Cerebellar cortex (tissue), 1 donor: ENCODE results near the gene POLE.
"Not testable (repeated sequence)": the region's sequence is repeated elsewhere in the genome, so short reads cannot be mapped to it uniquely, and the experiment has no call there.

ENCODE experiments used
- DNase-seq: peaks from one replicate; pipeline ENCODE4 v3.0.0-alpha.2; 2015; ENCODE audit warnings: low spot score

The POLE gene

DNA sequence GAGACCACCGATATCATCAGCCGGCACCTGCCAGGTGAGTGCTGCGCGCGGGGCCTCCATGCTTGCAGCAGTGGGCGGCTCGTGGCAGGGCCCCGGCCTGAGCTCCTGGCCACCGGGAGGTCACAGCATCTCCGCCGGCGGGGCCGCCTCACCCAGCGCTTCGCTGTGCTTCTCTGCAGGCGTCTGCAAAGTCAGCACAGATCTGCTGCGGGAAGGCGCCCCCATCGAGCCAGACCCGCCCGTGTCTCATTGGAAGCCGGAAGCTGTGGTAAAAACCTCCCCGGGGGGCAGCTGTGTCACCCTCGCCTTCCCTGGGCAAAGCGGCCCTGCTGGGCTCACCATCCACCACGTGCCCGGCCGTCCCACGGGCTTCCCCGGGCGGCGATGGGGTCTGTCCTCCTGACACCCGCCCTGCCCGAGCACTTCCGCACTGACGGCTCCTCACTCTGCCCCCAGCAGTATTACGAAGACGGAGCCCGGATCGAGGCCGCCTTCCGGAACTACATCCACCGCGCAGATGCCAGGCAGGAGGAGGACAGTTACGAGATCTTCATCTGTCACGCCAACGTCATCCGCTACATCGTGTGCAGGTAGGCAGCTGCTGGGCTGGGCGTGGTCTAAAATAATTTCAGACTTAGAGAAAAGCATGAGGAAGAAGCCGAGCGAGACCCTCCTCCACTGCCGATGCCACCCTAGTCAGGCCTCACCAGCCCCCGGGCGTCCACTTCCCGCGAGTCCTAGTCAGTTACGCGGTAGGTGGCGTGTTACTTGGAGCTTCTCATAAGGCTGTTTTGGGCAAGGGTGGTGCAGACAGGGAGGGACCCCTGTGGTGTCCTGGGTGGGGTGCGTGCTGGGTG is 30.6 kb upstream of the POLE start:
- DNase-seq: no peak

DNA sequence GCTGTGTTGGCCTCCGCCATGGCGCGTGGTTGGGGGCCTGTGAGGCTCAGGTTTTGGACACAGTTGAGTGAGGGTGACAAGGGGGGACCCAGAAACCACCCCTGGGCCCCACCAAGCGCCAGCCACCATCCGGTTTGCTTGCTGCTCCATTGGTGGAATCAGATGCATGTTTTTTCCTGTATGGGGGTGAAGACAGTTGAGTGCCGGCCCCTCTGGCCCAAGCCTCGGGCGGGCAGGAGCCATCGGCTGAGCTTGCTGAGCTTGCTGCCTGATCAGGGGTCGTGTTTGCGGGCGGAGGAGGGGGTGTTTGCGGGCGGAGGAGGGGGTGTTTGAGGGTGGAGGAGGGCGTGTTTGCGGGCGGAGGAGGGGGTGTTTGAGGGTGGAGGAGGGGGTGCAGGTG is 29.9 kb upstream of the POLE start:
- no peak for DNase-seq

DNA sequence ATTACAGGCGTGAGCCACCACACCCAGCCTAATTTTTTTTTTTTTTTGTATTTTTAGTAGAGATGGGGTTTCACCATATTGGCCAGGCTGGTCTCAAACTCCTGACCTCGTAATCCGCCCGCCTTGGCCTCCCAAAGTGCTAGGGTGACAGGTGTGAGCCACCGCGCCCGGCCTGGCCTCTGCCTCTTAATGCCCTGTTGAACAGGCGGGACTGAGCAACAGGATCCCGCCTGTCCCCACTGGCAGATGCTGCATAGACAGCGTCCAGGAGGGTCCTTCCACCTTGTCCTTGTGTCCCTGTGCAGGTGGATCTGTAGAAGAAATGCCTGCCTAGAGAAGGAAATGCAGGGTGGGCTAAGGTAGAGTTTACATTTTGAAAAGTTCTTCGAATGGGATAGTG is 29.2 kb upstream of the POLE start:
- DNase-seq: no peak

DNA sequence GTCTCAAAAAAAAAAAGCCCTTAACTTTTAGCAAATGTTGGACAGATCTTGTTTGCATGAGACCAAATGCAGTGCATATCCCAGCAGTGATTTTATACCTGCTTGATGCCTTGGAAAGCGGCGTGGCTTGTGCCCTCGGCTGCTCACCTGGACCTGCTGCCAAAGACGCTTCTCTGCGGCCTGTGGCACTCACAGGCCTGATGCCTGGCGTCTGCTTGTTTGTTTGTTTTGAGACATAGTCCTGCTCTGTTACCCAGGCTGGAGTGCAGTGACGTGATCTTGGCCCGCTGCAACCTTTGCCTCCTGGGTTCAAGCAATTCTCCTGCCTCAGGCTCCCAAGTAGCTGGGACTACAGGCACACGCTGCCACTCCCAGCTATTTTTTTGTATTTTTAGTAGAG is 28.7 kb upstream of the POLE start:
- no peak for DNase-seq

DNA sequence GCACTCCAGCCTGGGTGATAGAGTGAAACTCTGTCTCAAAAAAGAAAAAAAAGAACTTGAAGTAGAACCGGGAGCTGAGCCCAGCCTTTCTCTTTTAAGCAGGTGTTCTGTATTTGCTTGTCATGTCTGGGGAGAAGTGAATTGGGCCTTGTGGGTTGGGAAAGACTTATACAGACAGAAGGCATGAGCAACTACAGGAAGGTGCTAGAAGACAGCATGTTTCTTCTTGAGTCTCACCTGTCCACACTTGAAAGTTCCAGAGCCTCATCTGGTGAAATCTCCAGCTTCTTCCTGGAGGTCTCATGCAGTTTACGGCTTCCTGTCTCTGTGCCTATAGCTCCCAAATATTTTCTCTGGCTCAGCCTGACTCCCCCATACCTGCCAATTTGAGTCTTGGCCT is 26.0 kb upstream of the POLE start:
- no peak for DNase-seq

DNA sequence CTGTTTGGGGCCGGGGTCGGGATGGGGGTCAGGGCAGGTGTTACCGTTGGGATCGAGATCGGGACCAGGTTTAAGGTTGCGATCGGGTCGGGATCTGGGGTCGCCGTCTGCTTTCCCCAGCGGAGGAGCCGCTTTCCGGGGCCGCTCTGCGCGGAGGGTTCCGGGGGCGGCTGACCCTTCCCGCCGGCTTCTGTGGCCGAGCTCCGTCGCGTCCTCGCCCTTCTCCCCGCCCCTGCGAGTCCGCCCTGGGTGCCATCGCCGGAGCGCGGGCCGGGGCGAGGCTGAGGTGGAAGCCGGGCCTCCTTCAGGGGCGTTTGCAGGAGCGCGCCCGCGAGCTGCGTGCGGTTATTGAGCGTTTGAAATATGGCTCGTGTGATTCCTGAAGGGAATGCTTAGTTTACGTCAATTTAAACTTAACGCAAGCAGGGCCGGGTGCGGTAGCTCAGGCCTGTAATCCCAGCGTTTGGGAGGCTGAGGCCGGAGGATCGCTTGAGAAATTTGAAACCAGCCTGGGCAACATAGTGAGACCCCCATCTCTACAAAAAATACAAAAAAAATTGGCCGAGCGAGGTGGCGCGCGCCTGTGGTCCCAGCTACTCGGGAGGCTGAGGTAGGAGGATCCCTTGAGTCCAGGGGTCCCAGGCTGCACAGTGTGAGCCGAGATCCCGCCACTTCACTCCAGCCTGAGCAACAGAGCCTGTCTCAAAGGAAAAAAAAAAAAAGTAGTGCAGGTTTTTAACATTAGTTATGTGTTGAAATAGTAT is 24.1 kb upstream of the POLE start:
- no peak for DNase-seq

DNA sequence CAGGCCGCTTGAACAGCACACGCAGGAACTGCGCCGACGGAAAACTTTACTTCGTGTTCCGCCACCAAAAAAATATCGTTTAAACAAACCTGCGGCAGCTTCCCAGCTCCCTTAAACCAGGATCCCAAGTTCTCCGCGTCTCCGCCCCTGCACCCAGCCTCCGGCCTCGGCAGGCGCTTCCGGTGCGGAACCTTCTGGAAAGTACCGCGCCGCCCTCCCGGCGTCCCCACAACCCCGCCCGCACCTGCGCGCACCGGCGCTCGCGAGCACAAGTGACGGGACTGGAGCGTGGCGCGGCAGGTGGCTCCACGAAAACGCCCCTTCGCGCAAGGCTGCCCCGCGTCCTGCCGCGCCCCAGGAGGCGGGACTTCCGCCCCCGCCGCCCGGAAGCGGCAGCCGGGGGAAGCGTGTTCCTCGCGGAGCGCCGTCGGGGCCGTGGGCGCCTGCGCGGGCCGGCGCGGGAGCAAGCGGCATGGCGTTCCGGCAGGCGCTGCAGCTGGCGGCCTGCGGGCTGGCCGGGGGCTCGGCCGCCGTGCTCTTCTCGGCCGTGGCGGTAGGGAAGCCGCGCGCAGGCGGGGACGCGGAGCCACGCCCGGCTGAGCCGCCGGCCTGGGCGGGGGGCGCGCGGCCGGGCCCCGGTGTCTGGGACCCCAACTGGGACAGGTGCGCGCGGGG is 23.4 kb upstream of the POLE start, which contains the start of gene PGAM5:
PGAM5 (plus strand) TSS at position 438 of the 675 bp plus-strand sequence; CDS start at position 473, 35 bp downstream.
- peak; percentile 81 for DNase-seq

DNA sequence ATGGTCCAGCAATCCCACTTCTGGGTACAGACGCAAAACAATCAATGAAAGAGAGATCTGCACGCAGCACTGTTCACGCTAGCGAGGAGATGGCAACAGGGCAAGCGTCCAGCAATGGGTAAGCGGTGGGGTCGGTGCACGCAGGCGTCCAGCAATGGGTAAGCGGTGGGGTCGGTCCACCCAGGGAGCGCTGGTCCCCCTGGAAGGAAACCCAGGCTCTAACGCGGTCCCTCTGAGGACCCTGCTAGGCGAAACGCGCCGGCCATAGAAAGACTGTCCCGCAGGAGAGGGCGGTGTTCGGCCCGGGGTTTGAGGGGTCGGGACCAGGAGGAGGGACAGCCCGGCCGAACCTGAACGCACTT is 22.9 kb upstream of the POLE start:
- DNase-seq: peak; percentile 20

DNA sequence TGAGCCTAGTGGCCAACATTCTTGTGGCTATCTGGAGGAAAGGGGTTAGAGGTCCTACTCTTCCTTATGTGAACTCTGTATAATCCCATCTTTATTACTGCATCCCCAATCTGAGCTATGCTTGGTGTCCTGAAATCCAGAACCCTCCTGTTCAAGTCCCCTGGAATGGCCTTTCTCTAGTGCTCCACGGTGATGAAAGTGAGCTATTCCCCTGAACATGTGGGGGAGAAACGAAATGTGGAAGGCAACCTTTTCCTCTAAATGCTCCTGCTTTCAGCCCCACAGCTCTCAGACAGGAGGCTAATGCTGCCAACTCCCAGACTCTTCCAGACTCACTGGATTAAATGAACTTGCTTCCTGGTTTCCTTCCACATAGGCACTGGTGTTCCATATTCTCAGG is 21.0 kb upstream of the POLE start:
- no peak for DNase-seq

DNA sequence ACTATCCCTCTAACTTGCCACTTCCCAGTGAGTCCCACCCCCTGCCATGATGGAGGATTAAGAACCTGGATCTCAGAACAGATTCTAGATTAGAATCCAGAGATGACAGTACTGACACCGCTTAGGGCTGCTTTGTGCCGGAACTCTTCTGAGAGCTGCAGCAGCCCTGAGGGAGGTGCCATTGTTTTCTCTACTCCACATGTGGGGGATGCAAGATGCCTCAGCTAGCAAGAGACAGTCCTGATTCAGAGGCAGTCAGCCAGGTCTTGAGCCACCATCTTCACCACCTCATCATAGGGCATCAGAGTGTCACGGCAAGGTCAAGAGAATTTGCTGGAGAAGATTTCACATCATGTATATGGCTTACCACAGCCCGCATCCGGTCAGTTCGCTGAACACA is 20.1 kb upstream of the POLE start:
- DNase-seq: no peak

DNA sequence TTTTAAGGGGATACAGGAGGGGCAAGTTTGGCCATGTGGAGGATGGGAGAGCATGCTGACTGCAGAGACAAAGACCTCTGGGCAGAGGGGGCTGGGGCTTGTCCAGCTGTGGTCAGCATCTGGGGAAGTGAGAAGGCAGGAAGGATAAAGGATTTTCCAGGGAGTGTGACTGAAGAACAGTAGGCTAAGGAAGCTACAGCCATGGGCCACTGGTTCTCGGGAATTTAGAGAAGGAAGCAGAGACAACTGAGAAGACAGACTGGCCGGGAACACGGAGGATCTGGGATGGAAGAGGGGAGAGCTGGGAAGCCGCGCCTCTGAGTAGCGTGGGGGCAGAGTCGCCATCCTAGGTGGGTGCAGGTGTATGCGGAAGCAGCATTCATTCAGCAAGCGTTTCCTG is 16.5 kb upstream of the POLE start:
- no peak for DNase-seq

DNA sequence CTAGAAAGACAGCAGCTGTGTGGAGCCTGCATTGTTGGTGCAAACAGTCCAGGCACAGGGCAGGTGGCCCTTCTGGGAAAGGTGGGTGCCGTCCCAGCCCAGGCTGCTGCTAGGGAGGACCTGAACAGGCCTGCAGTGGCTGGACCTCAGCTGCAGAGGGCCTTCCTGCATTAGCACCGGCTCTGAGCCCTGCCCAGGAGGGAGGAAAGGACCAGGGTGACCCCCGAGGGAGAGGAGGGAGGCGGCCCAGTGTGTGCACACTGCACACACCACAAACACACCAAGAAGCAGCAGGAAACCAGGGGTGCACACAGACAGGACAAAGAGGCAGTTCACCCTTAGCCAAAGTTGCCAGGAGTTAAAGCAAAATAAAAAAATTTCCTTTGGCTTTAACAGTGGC is 15.5 kb upstream of the POLE start:
- no peak for DNase-seq

DNA sequence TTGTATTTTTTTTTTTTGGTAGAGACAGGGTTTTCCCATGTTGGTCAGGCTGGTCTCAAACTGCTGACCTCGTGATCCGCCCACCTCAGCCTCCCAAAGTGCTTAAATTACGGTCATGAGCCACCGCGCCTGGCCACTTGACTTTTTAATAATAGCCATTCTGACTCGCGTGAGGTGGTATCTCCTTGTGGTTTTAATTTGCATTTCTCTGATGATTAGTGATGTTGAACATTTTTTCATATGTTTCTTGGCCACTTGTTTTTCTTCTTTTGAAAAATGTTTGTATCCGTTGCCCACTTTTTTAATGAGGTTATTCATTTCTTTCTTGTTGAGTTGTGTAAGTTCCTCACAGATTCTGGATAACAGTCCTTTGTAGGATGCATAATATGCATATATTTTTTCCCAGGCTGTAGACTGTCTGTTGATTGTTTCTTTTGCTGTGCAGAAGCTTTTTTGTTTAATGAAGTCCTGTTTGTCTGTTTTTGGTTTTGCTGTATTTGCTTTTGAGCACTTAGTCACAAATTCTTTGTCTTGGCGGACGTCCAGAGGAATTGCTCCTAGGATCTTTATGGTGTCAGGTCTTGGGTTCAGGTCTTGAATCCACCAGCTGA is 13.2 kb upstream of the POLE start:
- no peak for DNase-seq

DNA sequence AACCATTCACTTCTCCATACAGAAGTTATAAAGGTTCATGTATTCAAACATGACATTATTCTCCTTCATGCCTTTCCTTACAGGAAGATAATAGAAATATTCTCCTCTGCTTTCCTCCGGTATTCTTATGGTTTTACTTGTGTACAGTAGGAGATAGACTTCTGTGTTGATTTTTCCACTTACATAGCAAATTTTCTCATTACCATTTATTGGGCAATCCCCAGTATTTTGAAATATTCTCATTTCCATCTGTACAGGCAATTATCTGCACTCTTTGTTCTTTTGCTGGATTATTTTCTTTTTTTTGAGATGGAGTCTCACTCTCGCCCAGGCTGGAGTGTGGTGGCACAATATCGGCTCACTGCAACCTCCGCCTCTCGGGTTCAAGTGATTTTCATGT is 11.2 kb upstream of the POLE start:
- no peak for DNase-seq

DNA sequence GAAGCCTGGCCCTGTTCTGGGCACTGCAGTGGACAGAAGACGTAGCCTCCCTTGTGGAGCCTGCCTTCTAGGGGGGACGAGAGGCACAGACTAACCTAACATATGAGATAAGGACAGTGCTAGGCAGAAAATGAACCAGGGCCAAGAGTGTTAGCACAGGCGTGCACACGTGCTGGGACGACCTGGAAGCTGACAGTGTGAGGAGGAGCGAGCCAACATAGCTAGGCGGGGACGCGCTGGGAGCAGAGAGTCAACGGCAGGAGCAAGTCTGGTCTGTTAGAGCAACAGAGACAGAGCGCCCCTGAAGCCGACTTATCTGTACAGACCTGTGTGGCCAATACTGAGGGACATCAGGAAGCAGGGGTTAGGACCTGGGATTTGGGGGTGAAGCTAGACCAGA is 8.3 kb upstream of the POLE start:
- DNase-seq: no peak

DNA sequence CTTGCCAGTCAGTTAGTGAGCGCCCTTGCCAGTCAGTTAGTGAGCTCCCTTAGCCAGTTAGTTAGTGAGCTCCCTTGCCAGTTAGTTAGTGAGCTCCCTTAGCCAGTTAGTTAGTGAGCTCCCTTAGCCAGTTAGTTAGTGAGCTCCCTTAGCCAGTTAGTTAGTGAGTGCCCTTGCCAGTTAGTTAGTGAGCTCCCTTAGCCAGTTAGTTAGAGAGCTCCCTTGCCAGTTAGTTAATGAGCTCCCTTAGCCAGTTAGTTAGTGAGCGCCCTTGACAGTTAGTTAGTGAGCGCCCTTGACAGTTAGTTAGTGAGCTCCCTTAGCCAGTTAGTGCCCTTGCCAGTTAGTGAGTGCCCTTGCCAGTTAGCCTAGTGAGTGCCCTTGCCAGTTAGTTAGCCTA is 7.7 kb upstream of the POLE start:
- DNase-seq: not testable (repeated sequence)

DNA sequence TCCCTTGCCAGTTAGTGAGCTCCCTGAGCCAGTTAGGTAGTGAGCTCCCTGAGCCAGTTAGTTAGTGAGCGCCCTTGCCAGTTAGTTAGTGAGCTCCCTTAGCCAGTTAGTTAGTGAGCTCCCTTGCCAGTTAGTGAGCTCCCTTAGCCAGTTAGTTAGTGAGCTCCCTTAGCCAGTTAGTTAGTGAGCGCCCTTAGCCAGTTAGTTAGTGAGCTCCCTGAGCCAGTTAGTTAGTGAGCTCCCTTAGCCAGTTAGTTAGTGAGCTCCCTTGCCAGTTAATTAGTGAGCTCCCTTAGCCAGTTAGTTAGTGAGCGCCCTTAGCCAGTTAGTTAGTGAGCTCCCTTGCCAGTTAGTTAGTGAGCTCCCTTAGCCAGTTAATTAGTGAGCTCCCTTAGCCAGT is 4.9 kb upstream of the POLE start:
- not testable (repeated sequence) for DNase-seq

DNA sequence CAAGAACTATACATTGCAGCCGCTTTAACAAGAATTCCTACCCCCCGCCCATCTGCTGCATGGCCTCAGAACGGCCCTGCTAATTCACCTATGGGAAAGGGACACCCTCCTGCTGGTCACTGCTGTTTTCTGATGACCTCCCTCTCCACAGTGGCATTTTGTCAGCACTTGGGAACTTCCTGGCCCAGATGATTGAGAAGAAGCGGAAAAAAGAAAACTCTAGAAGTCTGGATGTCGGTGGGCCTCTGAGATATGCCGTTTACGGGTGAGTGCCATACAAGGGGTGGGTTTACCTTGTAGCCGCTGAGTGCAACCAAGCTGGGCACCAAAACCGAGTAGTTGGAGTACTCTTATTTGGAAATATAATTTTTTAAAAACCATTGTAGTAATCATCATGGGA is 3.0 kb upstream of the POLE start:
- no peak for DNase-seq

DNA sequence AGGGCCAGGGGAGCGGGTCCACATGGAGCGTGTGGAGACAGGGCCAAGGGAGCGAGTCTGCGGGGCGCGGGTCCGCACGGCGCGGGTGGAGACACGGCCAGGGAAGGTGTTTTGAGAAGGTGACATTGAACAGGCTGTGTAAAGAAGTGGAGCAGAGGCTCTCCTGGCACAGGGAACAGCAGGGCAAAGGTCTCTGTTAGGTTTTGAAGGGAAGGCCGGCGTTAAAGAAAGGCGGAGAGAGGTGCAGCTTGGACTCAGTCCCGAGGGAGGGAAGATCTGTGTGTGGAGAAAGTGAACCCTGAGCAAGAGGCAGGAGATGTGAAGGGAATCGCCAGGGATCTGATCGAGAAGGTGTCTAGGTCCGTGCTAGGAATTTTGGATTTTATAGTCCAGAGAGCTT is 2.1 kb upstream of the POLE start:
- DNase-seq: peak; percentile 56

DNA sequence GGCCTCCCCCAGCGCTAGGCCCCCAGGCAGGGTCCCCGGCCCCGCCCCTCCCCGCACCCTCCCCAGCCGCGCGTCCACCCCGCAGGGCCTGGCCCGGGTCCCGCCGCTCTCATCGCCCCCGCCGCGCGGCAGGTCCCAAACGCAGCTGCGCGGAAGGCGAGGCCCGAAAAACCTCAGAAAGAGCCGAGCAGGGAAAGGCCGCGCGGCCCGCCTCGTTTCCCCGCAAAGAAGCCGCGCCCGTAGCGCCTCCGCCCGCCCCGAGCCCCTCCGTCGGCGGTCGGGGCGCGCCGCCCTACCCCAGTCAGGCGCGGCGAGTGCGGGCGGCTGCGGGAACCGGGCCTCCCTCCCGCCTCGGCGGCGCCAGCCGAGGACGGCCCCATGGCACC is 324 bp downstream of the POLE start:
- DNase-seq: no peak

DNA sequence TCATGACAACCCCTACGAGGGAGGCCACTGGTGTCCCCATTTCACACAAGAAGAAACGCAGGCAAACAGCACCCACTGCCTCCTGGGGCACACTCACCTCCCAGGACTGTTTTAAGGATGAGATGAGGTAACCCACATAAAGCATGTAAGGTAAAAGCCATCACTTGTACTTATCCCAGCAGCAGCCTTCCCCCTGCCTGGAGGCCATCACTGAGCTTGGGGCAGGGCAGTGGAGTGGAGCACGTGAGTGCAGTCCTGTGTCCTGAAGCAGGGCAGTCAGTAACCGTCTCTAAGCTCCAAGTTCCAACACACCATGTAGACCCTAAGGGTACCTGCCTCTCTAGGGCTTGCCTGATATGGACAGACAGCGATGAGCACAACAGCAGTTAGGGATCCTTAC is 1.7 kb downstream of the POLE start:
- no peak for DNase-seq

DNA sequence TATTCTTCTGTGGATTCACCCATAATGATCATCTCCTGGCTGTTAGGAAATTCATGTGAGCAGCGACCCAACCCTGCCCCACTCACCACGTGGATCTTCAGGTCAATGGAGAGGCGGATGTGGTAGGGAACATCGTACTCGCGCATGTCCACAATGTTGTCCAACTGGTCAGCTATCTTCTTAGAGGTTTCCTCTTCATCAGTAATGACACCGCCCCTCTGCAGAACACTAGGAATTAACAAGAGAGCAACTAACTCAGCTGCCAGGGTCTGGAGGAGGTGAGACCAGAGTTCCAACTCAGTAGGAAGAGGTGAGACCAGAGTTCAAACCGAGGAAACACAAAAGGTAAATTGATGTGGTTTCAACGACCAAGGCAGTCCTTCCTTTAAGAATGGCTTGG is 9.7 kb downstream of the POLE start:
- no peak for DNase-seq
